Cardiac fibroblast (primary cell): ENCODE measurements around the gene R3HDM2.

Source experiments
- DNase-seq, 2 donors: peaks; one replicate each; pipeline versions ENCODE4 v3.0.0 to v3.0.0-alpha.2; 2010; ENCODE audit warnings: low read depth in 2 of 2
- H3K4me3 ChIP-seq, 2 donors: replicated peaks in 1 of 2; 1 replicate in 1 of 2; 2 replicates in 1 of 2; pipeline ENCODE4 v1.5.1; 2011; ENCODE audit warnings: low read depth in 2 of 2, low read length in 2 of 2, mild to moderate bottlenecking in 2 of 2, moderate library complexity in 1 of 2
- CTCF ChIP-seq: IDR thresholded peaks from one replicate; pipeline ENCODE4 v1.5.1; 2011; ENCODE audit warnings: low read depth, mild to moderate bottlenecking, low read length, inconsistent platforms

R3HDM2 gene

GRCh38 chr12:57332646-57333312, 98.1 kb downstream of the R3HDM2 start:
- H3K4me3 ChIP-seq = no peak overlapping the region
- DNase-seq = peak; percentile 14 to 66
- no peak for TF ChIP-seq CTCF

GRCh38 chr12:57330992-57331391, 99.9 kb downstream of the R3HDM2 start:
- H3K4me3 ChIP-seq = no peak overlapping the region
- TF ChIP-seq CTCF = no peak
- no peak for DNase-seq

GRCh38 chr12:57329219-57329618, 101.6 kb downstream of the R3HDM2 start:
- no peak overlapping the region for H3K4me3 ChIP-seq
- DNase-seq = no peak
- TF ChIP-seq CTCF = no peak

GRCh38 chr12:57325395-57325794, 105.4 kb downstream of the R3HDM2 start:
- H3K4me3 ChIP-seq = no peak overlapping the region
- DNase-seq = no peak
- TF ChIP-seq CTCF = no peak

- DNase-seq = no peak
- no peak overlapping the region for H3K4me3 ChIP-seq
- no peak for TF ChIP-seq CTCF
Observed at GRCh38 chr12:57323416-57323815, 107.4 kb downstream of the R3HDM2 start.

GRCh38 chr12:57320639-57321038, 110.2 kb downstream of the R3HDM2 start:
- H3K4me3 ChIP-seq = no peak overlapping the region
- no peak for DNase-seq
- TF ChIP-seq CTCF = no peak
